HG02759 (cell line): Measurements from ENCODE around the gene SPAG16.
A peak's percentile ranks its signal among the peaks of the same experiment; 100 is the strongest.

Experiments
- ATAC-seq: cut with Tn5 transposase; IDR thresholded peaks from one replicate; pipeline ENCODE4 v1.9.1; 2021; ENCODE audit warnings: mild to moderate bottlenecking, moderate library complexity; ENCODE audit not compliant: unreplicated experiment

SPAG16 gene

GRCh38 chr2:213537579-213537978 is 253.3 kb downstream of the SPAG16 start:
- peak; percentile 60 for ATAC-seq

- ATAC-seq, result no peak
Measured at GRCh38 chr2:213544940-213545339, 260.7 kb downstream of the SPAG16 start.

- no peak for ATAC-seq
Measured at GRCh38 chr2:213545481-213545880, 261.2 kb downstream of the SPAG16 start.

- ATAC-seq, result no peak
Measured at GRCh38 chr2:213545964-213546475, 261.8 kb downstream of the SPAG16 start.

- no peak for ATAC-seq
Measured at GRCh38 chr2:213551526-213551925, 267.3 kb downstream of the SPAG16 start.

- ATAC-seq, result no peak
Measured at GRCh38 chr2:213559053-213559452, 274.8 kb downstream of the SPAG16 start.

- ATAC-seq, result no peak
Measured at GRCh38 chr2:213561759-213562158, 277.5 kb downstream of the SPAG16 start.

GRCh38 chr2:213562539-213563180 is 278.4 kb downstream of the SPAG16 start:
- ATAC-seq, result no peak

- no peak for ATAC-seq
Measured at GRCh38 chr2:213566846-213567245, 282.6 kb downstream of the SPAG16 start.

GRCh38 chr2:213609570-213610170 is 325.4 kb downstream of the SPAG16 start:
- ATAC-seq, result no peak

- peak; percentile 64 for ATAC-seq
Measured at GRCh38 chr2:213627054-213627710, 342.9 kb downstream of the SPAG16 start.

GRCh38 chr2:213627835-213628460 is 343.7 kb downstream of the SPAG16 start:
- peak; percentile 25 for ATAC-seq

GRCh38 chr2:213640738-213641425 is 356.6 kb downstream of the SPAG16 start:
- no peak for ATAC-seq

- no peak for ATAC-seq
Measured at GRCh38 chr2:213644926-213645325, 360.7 kb downstream of the SPAG16 start.

GRCh38 chr2:213649176-213649575 is 364.9 kb downstream of the SPAG16 start:
- ATAC-seq, result no peak

GRCh38 chr2:213664817-213665216 is 380.6 kb downstream of the SPAG16 start:
- ATAC-seq, result no peak

- no peak for ATAC-seq
Measured at GRCh38 chr2:213669657-213670056, 385.4 kb downstream of the SPAG16 start.

GRCh38 chr2:213678437-213679218 is 394.4 kb downstream of the SPAG16 start:
- ATAC-seq, result peak; percentile 54

- ATAC-seq, result no peak
Measured at GRCh38 chr2:213679894-213680293, 395.6 kb downstream of the SPAG16 start.

- no peak for ATAC-seq
Measured at GRCh38 chr2:213682276-213682675, 398.0 kb downstream of the SPAG16 start.
